Peyer's patch (tissue), 4 donors: Measurements from ENCODE around the gene PMEL.

Source experiments
- POLR2A ChIP-seq, 2 donors: fragments of 450-650 bp; IDR thresholded peaks; one replicate each; pipeline ENCODE4 v1.5.1; 2017; ENCODE audit warnings: antibody characterized with exemption in 2 of 2, mild to moderate bottlenecking in 2 of 2, moderate library complexity in 2 of 2
- TF ChIP-seq, protein P1 (sequence below), 6 experiments: fragments of 450-650 bp in 4 of 6; fragments of 200-600 bp in 2 of 6; sonication (generic) in 1 of 6; IDR thresholded peaks; one replicate each; pipeline ENCODE4 v1.5.1; 2017 to 2019; ENCODE audit warnings: antibody characterized with exemption in 6 of 6, mild to moderate bottlenecking in 3 of 6, moderate library complexity in 1 of 6

DNA sequence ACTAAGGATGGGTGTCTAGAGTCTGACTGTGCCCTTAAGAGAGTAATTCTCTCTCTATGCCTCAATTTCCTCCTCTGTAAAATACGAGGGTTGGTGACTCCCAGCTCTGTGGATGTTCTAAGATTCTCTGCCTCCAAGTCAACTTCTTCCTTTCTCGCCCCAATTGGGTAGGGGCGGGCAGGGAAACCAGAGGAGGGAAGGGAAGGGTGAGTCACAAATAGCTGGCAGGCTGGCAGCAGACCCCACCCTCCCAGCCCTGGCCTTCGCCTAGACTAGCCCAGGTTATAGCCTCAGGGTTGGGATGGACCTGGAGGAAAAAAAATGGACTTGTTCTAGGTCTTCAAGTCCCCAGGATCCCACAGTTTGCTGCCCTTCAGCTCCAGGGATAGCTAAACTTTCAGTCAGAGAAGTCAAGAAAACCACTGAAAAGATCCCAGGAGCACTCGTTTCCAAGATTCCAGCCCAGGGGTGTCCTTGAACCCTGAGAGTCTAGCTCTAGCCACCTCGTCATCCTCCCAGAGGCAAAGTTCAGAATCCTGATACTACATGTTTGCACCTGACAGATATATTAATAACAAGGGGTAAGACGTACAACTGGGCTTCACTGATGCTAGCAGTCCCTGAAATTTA lies 32.6 kb downstream of the PMEL start:
- TF ChIP-seq, protein P1, sequence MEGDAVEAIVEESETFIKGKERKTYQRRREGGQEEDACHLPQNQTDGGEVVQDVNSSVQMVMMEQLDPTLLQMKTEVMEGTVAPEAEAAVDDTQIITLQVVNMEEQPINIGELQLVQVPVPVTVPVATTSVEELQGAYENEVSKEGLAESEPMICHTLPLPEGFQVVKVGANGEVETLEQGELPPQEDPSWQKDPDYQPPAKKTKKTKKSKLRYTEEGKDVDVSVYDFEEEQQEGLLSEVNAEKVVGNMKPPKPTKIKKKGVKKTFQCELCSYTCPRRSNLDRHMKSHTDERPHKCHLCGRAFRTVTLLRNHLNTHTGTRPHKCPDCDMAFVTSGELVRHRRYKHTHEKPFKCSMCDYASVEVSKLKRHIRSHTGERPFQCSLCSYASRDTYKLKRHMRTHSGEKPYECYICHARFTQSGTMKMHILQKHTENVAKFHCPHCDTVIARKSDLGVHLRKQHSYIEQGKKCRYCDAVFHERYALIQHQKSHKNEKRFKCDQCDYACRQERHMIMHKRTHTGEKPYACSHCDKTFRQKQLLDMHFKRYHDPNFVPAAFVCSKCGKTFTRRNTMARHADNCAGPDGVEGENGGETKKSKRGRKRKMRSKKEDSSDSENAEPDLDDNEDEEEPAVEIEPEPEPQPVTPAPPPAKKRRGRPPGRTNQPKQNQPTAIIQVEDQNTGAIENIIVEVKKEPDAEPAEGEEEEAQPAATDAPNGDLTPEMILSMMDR (IDR thresholded peaks at IDR 0.05), result no peak
- TF ChIP-seq POLR2A (IDR thresholded peaks at IDR 0.05), result peak; percentile 36 to 78
